ENCODE measurements around the gene PARVB.

Gene PARVB

GRCh38 chr22:44211256-44211945 is 187.3 kb downstream of the PARVB start:
- WGBS, 2 experiments = 88 to 91% methylated on average over 6 of the region's 6 CpGs
- Histone ChIP-seq H3K27ac (ENCODE audit: insufficient read depth, low read depth, low read length, poor library complexity, severe bottlenecking) (no peak overlapping the region), H3K9me3 (ENCODE audit: control insufficient read depth, low read length) (no peaks in the 10 kb centered on the region), H3K27me3 (ENCODE audit: control insufficient read depth, insufficient read depth, low read length, poor library complexity, severe bottlenecking) (no peaks in the 10 kb centered on the region), H3K4me1 (ENCODE audit: control insufficient read depth, insufficient read depth, low read length) (no peaks in the 10 kb centered on the region), H3K36me3 (ENCODE audit: control insufficient read depth, insufficient read depth, low read length) (no peaks in the 10 kb centered on the region), H3K4me3 (ENCODE audit: insufficient read depth, low read depth, low read length) (no peak overlapping the region)

DNA sequence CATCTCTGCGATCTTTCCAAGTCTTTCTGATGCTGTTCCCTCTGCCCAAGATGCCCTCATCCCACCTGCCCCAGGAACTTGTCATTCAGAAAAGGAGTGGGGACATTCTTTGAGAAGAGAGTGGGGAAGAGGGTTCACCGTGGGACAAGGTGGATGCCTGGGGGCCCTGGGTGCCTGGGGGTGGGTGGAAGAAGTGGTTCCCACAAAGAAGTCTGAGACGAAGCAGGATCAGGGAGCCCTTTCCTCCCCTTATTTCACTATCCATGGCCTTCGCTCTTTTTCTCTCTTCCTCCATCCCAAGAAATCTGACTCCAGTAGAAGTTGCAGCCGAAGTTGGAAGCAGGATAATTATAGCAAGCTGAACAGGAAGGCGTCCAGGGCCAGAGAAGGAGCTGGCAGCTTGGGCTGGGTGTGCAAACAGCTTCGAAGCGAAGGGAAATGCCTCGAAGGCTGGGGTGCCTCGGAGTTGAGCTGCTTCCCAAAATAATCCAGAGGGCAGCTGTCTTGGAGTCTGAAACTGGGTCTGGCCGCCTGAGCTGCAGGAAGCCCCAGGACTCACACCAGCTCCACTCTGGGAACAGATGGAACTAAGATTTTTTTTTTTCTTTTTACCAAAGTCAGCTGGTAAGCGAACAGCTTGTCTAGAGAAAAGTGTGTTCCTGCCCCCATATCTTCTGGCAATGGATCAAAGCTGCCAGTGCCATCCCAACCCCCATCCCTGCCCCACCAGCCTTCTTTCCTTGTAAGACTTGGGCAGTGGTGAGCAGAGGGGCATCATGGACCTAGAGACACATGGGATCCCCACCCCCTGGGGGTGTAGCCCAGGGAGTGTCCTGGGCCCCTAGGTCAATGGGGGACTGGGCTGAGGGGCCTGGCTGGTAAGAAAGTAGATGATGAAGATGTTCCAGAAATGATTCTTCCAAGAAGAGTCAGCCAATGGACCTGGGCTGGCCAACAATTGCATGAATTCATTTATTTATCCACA is 188.1 kb downstream of the PARVB start:
- Histone ChIP-seq H3K4me1 (ENCODE audit: control insufficient read depth, insufficient read depth, low read length) (no peaks in the 10 kb centered on the region), H3K9me3 (ENCODE audit: control insufficient read depth, low read length) (no peaks in the 10 kb centered on the region), H3K36me3 (ENCODE audit: control insufficient read depth, insufficient read depth, low read length) (no peaks in the 10 kb centered on the region), H3K4me3 (ENCODE audit: insufficient read depth, low read depth, low read length) (no peak overlapping the region), H3K27ac (ENCODE audit: insufficient read depth, low read depth, low read length, poor library complexity, severe bottlenecking) (no peak overlapping the region), H3K27me3 (ENCODE audit: control insufficient read depth, insufficient read depth, low read length, poor library complexity, severe bottlenecking) (no peaks in the 10 kb centered on the region)
- 88 to 91% methylated on average over 12 of the region's 12 CpGs for WGBS, 2 experiments

DNA sequence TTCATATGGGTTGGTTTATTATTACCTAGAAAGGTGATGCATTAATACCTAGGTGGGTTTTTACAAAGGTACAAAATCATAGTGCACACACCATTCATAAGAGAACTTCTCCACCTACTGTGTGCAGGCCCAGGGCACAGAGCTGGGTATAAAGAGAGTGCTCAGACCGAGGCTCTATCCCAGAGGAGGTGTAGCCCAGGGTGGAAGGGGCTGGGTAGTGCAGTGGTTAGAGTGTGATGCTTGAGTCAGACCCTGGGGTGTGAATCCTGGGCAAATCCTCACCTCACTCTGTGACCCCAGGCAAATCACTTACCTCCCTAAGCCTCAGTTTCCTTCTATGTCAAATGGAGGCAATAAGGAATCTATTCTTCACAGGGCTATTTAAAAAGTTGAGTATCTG is 188.8 kb downstream of the PARVB start:
- Histone ChIP-seq H3K27ac (ENCODE audit: insufficient read depth, low read depth, low read length, poor library complexity, severe bottlenecking) (no peak overlapping the region), H3K27me3 (ENCODE audit: control insufficient read depth, insufficient read depth, low read length, poor library complexity, severe bottlenecking) (no peaks in the 10 kb centered on the region), H3K4me3 (ENCODE audit: insufficient read depth, low read depth, low read length) (no peak overlapping the region), H3K36me3 (ENCODE audit: control insufficient read depth, insufficient read depth, low read length) (no peaks in the 10 kb centered on the region), H3K4me1 (ENCODE audit: control insufficient read depth, insufficient read depth, low read length) (no peaks in the 10 kb centered on the region), H3K9me3 (ENCODE audit: control insufficient read depth, low read length) (no peaks in the 10 kb centered on the region)
- WGBS, 2 experiments = 100% methylated on average over 1 of the region's 1 CpG

- no peaks in the 10 kb centered on the region for H3K27me3 ChIP-seq (ENCODE audit: control insufficient read depth, insufficient read depth, low read length, poor library complexity, severe bottlenecking)
- H3K4me3 ChIP-seq (ENCODE audit: insufficient read depth, low read depth, low read length) = no peak overlapping the region
- H3K36me3 ChIP-seq (ENCODE audit: control insufficient read depth, insufficient read depth, low read length) = no peaks in the 10 kb centered on the region
- no peaks in the 10 kb centered on the region for H3K4me1 ChIP-seq (ENCODE audit: control insufficient read depth, insufficient read depth, low read length)
- H3K9me3 ChIP-seq (ENCODE audit: control insufficient read depth, low read length) = no peaks in the 10 kb centered on the region
- no peak overlapping the region for H3K27ac ChIP-seq (ENCODE audit: insufficient read depth, low read depth, low read length, poor library complexity, severe bottlenecking)
- 69 to 73% methylated on average over 3 of the region's 3 CpGs for WGBS, 2 experiments
These were observed 189.5 kb downstream of the PARVB start for GRCh38 chr22:44213489-44214043.

GRCh38 chr22:44214187-44214586 is 190.1 kb downstream of the PARVB start:
- Histone ChIP-seq H3K27ac (ENCODE audit: insufficient read depth, low read depth, low read length, poor library complexity, severe bottlenecking) (no peak overlapping the region), H3K36me3 (ENCODE audit: control insufficient read depth, insufficient read depth, low read length) (no peaks in the 10 kb centered on the region), H3K4me1 (ENCODE audit: control insufficient read depth, insufficient read depth, low read length) (no peaks in the 10 kb centered on the region), H3K27me3 (ENCODE audit: control insufficient read depth, insufficient read depth, low read length, poor library complexity, severe bottlenecking) (no peaks in the 10 kb centered on the region), H3K9me3 (ENCODE audit: control insufficient read depth, low read length) (no peaks in the 10 kb centered on the region), H3K4me3 (ENCODE audit: insufficient read depth, low read depth, low read length) (no peak overlapping the region)
- WGBS, 2 experiments = 93 to 94% methylated on average over 3 of the region's 3 CpGs

DNA sequence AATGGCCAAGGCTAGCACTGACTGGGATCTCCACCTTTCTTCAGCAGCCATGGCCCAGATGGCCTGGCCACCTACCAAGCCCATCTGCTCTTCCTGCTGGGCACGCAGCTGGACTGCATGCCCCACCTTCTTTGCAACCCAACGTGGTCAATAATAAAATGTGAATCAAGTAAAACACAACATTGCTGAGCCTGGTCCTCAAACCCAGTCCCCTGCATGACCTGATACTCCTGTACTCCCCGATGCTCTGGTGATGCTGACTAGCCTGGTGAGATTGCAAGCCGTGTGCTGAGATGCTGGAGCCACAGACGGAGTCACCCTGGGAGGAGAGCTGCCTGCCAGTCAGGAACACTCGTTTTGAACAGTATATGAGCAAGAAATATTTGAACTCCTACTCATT is 190.7 kb downstream of the PARVB start:
- WGBS, 2 experiments = 93% methylated on average over 6 of the region's 6 CpGs
- Histone ChIP-seq H3K36me3 (ENCODE audit: control insufficient read depth, insufficient read depth, low read length) (no peaks in the 10 kb centered on the region), H3K4me1 (ENCODE audit: control insufficient read depth, insufficient read depth, low read length) (no peaks in the 10 kb centered on the region), H3K4me3 (ENCODE audit: insufficient read depth, low read depth, low read length) (no peak overlapping the region), H3K9me3 (ENCODE audit: control insufficient read depth, low read length) (no peaks in the 10 kb centered on the region), H3K27me3 (ENCODE audit: control insufficient read depth, insufficient read depth, low read length, poor library complexity, severe bottlenecking) (no peaks in the 10 kb centered on the region), H3K27ac (ENCODE audit: insufficient read depth, low read depth, low read length, poor library complexity, severe bottlenecking) (no peak overlapping the region)

DNA sequence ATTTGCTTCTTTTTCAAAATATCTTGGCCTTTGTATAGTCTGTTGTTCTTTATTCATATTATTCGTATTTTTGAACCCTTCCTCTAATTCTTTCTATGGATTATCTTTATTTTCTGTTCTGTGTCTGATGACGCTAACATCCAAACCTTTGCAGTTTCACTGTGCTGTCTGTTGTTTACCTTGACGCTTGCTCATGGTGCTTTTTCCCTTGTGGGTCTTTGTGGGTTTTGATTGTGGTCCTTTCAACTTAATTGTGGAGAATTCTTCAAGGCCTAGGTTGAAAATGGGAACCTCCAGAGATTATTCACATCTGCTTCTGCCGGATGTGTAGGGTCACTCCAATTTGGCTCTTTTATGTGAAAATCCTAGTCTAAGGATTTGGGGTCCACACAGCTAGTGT is 191.2 kb downstream of the PARVB start:
- 79 to 80% methylated on average over 4 of the region's 4 CpGs for WGBS, 2 experiments
- Histone ChIP-seq H3K27ac (ENCODE audit: insufficient read depth, low read depth, low read length, poor library complexity, severe bottlenecking) (no peak overlapping the region), H3K27me3 (ENCODE audit: control insufficient read depth, insufficient read depth, low read length, poor library complexity, severe bottlenecking) (no peaks in the 10 kb centered on the region), H3K4me1 (ENCODE audit: control insufficient read depth, insufficient read depth, low read length) (no peaks in the 10 kb centered on the region), H3K36me3 (ENCODE audit: control insufficient read depth, insufficient read depth, low read length) (no peaks in the 10 kb centered on the region), H3K9me3 (ENCODE audit: control insufficient read depth, low read length) (no peaks in the 10 kb centered on the region), H3K4me3 (ENCODE audit: insufficient read depth, low read depth, low read length) (no peak overlapping the region)

GRCh38 chr22:44217346-44217745 is 193.2 kb downstream of the PARVB start:
- 86 to 87% methylated on average over 7 of the region's 7 CpGs for WGBS, 2 experiments
- H3K4me1 ChIP-seq (ENCODE audit: control insufficient read depth, insufficient read depth, low read length) = no peaks in the 10 kb centered on the region
- H3K9me3 ChIP-seq (ENCODE audit: control insufficient read depth, low read length) = no peaks in the 10 kb centered on the region
- H3K4me3 ChIP-seq (ENCODE audit: insufficient read depth, low read depth, low read length) = no peak overlapping the region
- no peaks in the 10 kb centered on the region for H3K27me3 ChIP-seq (ENCODE audit: control insufficient read depth, insufficient read depth, low read length, poor library complexity, severe bottlenecking)
- no peak overlapping the region for H3K27ac ChIP-seq (ENCODE audit: insufficient read depth, low read depth, low read length, poor library complexity, severe bottlenecking)
- no peaks in the 10 kb centered on the region for H3K36me3 ChIP-seq (ENCODE audit: control insufficient read depth, insufficient read depth, low read length)

DNA sequence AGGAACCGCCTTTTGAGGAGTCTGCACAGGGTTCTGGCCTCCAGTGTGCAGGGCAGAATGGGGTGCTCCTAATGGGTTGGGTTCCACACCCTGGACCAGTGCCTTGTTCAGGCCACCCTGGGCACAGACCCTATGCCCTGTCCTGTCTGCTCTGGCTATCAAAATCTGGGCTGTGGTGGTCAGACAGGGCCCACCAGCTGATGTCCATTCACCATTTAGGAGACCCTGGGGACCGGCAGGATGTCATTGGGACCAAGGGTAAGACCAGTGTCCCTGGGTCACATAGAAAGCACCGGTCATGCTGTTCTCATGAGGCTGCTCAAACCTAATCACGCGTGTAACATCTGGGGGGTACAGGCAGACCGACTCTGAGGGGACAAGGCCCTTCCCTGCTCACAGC is 194.0 kb downstream of the PARVB start:
- no peaks in the 10 kb centered on the region for H3K27me3 ChIP-seq (ENCODE audit: control insufficient read depth, insufficient read depth, low read length, poor library complexity, severe bottlenecking)
- no peaks in the 10 kb centered on the region for H3K4me1 ChIP-seq (ENCODE audit: control insufficient read depth, insufficient read depth, low read length)
- 94 to 95% methylated on average over 6 of the region's 6 CpGs for WGBS, 2 experiments
- H3K27ac ChIP-seq (ENCODE audit: insufficient read depth, low read depth, low read length, poor library complexity, severe bottlenecking) = no peak overlapping the region
- H3K4me3 ChIP-seq (ENCODE audit: insufficient read depth, low read depth, low read length) = no peak overlapping the region
- H3K9me3 ChIP-seq (ENCODE audit: control insufficient read depth, low read length) = no peaks in the 10 kb centered on the region
- no peaks in the 10 kb centered on the region for H3K36me3 ChIP-seq (ENCODE audit: control insufficient read depth, insufficient read depth, low read length)
